HG03469 (cell line): ENCODE measurements around the gene UGT1A8.

ENCODE experiments used
- ATAC-seq: cut with Tn5 transposase; IDR thresholded peaks from one replicate; pipeline ENCODE4 v1.9.1; 2021; ENCODE audit warnings: mild to moderate bottlenecking, moderate library complexity, moderate number of reproducible peaks; ENCODE audit not compliant: unreplicated experiment

The UGT1A8 gene

DNA sequence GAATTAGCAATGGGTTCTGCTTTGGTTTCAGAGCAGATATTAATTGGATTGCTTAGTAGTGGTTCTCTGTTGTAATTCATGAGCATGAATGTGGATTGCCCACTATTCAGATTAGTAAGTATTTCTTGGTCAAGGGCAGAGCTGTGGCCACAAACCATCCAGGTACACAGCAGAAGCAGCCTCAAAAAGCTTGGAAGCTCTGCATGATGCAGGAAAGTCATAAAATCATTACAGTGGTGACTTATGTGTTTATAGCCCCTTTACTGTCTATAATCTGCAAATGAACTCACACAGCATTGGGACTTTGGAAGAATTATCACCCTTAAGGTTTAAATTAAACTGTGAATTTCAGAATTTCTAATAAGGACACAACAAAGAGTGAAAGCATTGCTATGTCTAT, 140.7 kb downstream of the UGT1A8 start:
- no peak for ATAC-seq

GRCh38 chr2:233758849-233759248, 141.4 kb downstream of the UGT1A8 start:
- ATAC-seq: no peak

GRCh38 chr2:233760043-233760442, 142.6 kb downstream of the UGT1A8 start, which contains the start of gene UGT1A1:
TSS of gene UGT1A1 (plus strand) at chr2:233760270. CDS start at chr2:233760288, 18 bp downstream.
- no peak for ATAC-seq

DNA sequence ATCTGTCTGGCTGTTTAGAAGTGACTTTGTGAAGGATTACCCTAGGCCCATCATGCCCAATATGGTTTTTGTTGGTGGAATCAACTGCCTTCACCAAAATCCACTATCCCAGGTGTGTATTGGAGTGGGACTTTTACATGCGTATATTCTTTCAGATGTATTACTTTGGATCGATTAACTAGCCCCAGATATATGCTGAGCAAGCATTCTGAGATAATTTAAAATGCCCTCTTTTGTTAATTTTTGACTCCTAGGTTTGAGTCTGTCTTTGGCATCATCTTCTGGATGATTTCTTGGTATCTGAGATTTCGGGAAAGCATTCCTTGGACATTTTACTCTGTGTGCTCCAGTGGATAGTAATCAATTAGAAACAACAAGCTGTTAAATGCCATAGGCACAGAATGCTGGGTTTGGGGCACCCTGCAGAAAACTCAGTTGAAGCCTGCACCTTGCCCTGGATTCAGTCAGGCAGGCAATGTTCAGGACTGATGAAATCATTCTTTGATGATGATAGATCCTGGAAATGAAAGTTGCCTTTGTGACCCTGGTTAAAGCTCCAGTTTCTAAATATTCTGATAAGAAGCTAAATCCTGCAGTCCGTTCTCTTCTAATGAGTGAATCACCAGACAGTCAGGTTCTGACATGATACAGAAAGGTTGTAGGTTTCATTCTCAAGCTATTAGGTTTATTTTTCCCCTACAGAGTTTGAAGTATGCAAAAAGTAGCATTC, 143.8 kb downstream of the UGT1A8 start:
- no peak for ATAC-seq

DNA sequence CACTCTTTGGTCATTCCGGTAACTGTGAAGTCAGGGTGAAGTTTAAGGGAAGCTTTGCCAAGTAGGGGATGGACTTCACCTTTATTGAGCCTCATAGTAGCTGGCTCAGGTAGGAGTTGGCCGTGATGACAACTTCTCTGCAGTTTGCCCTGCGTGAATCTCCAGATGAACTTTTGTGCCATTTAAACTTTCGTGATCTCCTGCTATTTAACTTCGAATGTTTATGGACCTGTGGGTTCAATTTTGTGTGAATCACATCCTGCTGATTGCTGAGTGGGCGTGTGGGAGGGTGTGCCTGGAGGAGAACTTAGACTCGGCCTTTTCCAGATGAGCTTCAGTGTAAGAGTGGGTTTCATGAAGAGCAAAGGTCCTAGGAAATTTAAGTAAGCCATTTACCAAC, 146.8 kb downstream of the UGT1A8 start:
- no peak for ATAC-seq

DNA sequence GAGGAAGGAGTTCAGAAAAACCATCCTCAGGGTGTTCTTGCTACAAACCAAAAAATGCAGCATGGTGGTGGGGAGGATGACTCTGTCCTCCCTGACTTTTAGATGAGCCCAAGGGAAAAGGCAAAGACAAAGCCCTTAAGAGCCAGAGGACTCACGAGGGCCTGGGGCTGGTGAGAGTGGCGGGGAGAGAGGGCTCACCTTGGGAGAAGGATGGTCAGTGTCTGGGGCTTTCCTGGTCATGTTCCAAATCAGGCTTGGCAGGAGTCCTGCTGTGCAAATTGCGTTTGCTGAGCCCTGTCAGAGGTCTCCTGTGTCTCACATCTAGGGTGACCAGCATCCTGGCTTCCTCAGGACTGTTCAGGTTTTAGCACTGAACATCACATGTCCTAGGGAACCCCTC, 147.3 kb downstream of the UGT1A8 start:
- ATAC-seq: no peak

- no peak for ATAC-seq
Measured at GRCh38 chr2:233766416-233766815, 149.0 kb downstream of the UGT1A8 start.

GRCh38 chr2:233768076-233768475, 150.6 kb downstream of the UGT1A8 start:
- no peak for ATAC-seq

DNA sequence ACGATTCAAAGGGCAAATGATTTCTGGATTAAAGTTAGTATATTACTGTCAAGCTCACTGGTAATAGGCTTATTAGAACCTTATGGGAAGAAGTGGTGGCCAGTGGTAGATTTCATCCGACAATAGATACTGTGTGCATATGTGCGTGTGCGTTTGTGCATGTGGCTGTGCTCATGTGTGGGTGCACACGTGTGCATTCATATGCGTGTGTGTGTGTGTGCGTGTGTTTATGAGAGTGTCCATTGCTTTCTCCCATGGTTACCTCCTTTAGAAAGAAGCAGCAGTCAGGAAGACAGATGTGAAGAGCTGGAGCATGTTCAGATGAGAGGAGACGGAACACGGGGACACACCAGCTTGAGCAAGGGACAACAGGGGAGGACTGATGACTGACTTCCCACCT, 151.8 kb downstream of the UGT1A8 start:
- no peak for ATAC-seq

DNA sequence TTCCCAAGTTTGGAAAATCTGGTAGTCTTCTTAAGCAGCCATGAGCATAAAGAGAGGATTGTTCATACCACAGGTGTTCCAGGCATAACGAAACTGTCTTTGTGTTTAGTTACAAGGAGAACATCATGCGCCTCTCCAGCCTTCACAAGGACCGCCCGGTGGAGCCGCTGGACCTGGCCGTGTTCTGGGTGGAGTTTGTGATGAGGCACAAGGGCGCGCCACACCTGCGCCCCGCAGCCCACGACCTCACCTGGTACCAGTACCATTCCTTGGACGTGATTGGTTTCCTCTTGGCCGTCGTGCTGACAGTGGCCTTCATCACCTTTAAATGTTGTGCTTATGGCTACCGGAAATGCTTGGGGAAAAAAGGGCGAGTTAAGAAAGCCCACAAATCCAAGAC, 154.7 kb downstream of the UGT1A8 start:
- no peak for ATAC-seq

DNA sequence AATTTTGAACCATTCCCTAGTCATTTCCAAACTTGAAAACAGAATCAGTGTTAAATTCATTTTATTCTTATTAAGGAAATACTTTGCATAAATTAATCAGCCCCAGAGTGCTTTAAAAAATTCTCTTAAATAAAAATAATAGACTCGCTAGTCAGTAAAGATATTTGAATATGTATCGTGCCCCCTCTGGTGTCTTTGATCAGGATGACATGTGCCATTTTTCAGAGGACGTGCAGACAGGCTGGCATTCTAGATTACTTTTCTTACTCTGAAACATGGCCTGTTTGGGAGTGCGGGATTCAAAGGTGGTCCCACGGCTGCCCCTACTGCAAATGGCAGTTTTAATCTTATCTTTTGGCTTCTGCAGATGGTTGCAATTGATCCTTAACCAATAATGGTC, 155.2 kb downstream of the UGT1A8 start:
- ATAC-seq: no peak

DNA sequence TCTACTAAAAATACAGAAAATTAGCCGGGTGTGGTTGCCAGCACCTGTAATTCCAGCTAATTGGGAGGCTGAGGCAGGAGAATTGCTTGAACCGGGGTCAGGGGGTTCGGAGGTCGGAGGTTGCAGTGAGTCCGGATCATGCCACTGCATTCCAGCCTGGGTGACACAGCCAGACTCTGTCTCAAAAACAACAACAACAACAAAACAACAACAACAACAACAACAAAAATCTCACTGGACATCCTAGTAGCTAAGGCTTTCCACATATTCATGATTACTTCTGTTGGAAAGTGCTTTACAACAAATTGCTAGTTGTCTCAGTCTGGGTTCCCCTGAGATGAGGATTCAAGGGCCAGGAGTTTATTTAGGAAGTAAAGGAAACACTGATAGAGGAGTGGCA, 156.4 kb downstream of the UGT1A8 start:
- ATAC-seq: no peak

- no peak for ATAC-seq
Measured at GRCh38 chr2:233775414-233775813, 158.0 kb downstream of the UGT1A8 start.

DNA sequence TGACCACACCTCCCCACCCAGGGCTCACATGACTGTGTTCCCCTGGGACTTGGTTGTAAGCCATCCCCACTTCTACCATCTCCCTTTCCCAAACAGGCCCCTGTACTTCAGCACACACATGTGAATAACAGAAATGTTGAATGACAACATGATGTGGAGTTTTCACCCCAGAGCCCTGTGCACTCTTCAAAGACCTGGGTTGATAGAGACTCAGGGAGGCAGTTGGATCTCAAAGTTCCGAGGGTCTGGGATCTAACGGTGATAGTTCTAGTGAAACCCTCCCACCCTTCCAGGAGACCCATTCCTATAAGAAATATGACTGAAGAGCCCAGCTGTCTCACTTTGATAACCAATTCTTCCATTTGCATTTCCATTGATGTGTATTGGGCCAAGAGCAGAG, 160.6 kb downstream of the UGT1A8 start, which contains the start of gene MROH2A:
TSS of gene MROH2A (plus strand) at position 301 of the 400 bp plus-strand sequence. CDS start 1,029 bp downstream, outside the sequence.
- ATAC-seq: no peak

- no peak for ATAC-seq
Measured at GRCh38 chr2:233779722-233780121, 162.3 kb downstream of the UGT1A8 start.

GRCh38 chr2:233780771-233781170, 163.3 kb downstream of the UGT1A8 start:
- ATAC-seq: no peak

- ATAC-seq: no peak
Measured at GRCh38 chr2:233789554-233789953, 172.1 kb downstream of the UGT1A8 start.

GRCh38 chr2:233791151-233791882, 173.9 kb downstream of the UGT1A8 start:
- no peak for ATAC-seq

DNA sequence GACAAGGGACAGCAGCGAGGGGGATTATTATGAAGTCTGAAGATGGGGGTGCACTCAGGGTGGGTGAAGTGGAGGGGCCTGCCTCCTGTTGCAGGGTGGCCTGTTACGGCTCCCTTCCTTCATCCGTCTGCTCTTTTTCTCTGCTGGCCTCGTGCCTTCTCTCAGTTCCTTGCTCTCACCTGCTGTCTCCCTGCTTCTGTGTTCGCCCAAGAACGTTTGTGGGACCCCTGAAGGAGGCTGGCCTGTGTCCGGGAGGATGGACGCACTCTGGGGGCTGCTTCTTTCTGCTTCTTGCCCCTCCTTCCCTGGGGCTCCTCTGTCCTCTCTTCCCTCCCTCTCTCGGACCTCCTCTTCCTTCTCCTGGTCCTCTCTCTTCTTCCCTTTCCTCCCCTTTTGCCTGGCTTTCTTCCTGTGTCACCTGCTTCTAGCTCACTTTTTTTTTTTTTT, 174.5 kb downstream of the UGT1A8 start:
- ATAC-seq: no peak

DNA sequence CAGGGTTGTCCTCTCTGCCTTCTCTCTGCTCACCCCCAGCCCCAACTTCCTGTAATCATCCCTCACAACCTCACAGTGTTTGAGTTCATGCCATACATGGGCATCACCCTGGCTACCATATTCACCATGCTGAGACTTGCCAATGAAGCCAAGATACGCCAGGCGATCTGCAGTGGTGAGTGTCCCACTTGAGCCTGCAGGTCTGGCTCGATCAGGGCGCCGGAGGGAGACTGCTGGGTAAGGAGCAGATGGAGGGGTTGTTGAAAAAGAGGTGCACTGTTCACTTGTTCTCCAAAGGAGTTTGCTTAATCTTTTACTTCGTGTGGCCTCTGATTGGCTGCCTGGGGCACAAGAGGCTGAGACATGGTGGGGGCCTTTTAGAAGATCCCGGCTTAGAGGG, 175.3 kb downstream of the UGT1A8 start:
- no peak for ATAC-seq

DNA sequence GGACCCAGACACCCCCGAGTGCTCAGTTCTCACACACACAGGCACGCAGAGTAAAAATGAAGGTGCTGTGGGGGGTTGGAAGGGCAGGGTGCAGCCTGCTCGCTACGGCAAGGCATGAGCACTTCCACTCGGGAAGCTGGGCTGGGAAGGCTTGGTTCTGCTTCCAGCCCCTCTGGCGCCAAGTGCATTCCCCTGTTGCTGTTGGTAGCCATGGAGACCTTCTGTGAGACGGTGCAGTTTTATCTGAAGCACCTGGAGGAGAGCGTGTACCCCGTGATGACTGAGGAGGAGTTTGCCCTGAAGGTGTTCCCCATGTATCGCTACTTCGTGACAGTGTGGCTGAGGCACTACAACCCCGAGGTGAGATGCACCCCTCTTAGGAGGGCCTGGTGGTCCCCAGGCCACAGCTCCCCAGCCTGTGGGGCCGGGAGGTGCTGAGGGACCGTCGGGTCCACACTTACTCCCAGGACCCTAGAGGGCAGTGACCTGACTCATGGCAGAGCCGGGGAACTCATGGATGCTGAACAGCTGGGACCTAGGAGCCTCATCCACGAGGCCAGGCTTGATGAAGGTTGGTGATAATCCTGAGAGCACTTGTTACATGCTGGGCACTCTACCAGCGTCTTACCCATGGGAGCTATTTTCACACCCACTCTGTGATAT, 176.2 kb downstream of the UGT1A8 start:
- no peak for ATAC-seq
